Stimulated activated naive CD8-positive, alpha-beta T cell treated with anti-CD3 and anti-CD28 coated beads, Interleukin-15, amount 100 ng/mL, for 72 hours (primary cell): ENCODE data around the gene DTNA.
A peak's percentile ranks its signal among the peaks of the same experiment; 100 is the strongest.

Source experiments
- ATAC-seq: fragments of 150-1000 bp; cut with Tn5 transposase; 2 replicates; pipeline ENCODE4 v1.10.0; 2021; ENCODE audit warnings: mild to moderate bottlenecking, moderate library complexity
- DNase-seq, 2 donors: peaks; one replicate each; pipeline ENCODE4 v3.0.0; 2021 to 2022
- H3K27ac Mint-ChIP-seq, 2 donors: one replicate each; pipeline ENCODE4 v1.8.0; 2022; ENCODE audit warnings: mild to moderate bottlenecking in 2 of 2, mixed read lengths in 2 of 2, moderate library complexity in 2 of 2
- H3K27me3 Mint-ChIP-seq: one replicate; pipeline ENCODE4 v1.8.0; 2022; ENCODE audit warnings: mixed read lengths
- H3K4me1 Mint-ChIP-seq: one replicate; pipeline ENCODE4 v1.8.0; 2022; ENCODE audit warnings: mild to moderate bottlenecking, mixed read lengths
- H3K4me3 Mint-ChIP-seq, 2 donors: one replicate each; pipeline ENCODE4 v1.8.0; 2022; ENCODE audit warnings: mild to moderate bottlenecking in 2 of 2, mixed read lengths in 2 of 2, moderate library complexity in 1 of 2
- H3K9me3 Mint-ChIP-seq, 2 donors: one replicate each; pipeline ENCODE4 v1.8.0; 2022; ENCODE audit warnings: mixed read lengths in 2 of 2

DTNA gene

GRCh38 chr18:34740724-34741123 is 30.6 kb downstream of the DTNA start:
- no peaks in the 10 kb centered on the region for H3K9me3 Mint-ChIP-seq
- H3K27me3 Mint-ChIP-seq, result no peaks in the 10 kb centered on the region
- no peaks in the 10 kb centered on the region for H3K4me1 Mint-ChIP-seq
- no peak overlapping the region for H3K27ac Mint-ChIP-seq
- no peak for DNase-seq
- no peak overlapping the region for H3K4me3 Mint-ChIP-seq
- ATAC-seq, result no peak

DNA sequence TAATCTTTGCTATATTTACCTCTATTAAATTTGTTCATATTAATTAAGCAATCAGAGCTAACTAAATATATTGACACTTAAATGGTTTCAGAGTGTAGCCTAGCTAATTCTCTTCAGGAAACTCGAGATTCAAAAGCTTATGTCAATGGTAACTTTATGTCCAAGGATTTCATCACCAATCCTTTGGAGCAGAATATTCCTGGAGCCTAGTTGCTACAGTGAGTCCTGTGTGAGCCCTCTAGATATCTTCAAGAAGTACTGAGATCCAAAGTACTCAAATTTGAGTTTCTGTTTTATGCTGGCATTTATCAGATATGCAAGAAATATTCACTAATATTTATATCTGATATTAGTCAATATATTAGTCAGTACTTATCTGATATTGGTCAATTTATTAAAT is 31.3 kb downstream of the DTNA start:
- H3K4me3 Mint-ChIP-seq, result no peak overlapping the region
- H3K9me3 Mint-ChIP-seq, result no peaks in the 10 kb centered on the region
- no peak for DNase-seq
- no peaks in the 10 kb centered on the region for H3K27me3 Mint-ChIP-seq
- ATAC-seq, result no peak
- H3K4me1 Mint-ChIP-seq, result no peaks in the 10 kb centered on the region
- no peak overlapping the region for H3K27ac Mint-ChIP-seq

- H3K27ac Mint-ChIP-seq, result no peak overlapping the region
- DNase-seq, result no peak
- no peaks in the 10 kb centered on the region for H3K4me1 Mint-ChIP-seq
- no peaks in the 10 kb centered on the region for H3K27me3 Mint-ChIP-seq
- no peak overlapping the region for H3K4me3 Mint-ChIP-seq
- ATAC-seq, result no peak
- no peaks in the 10 kb centered on the region for H3K9me3 Mint-ChIP-seq
Observed at GRCh38 chr18:34742891-34743341, 32.8 kb downstream of the DTNA start.

DNA sequence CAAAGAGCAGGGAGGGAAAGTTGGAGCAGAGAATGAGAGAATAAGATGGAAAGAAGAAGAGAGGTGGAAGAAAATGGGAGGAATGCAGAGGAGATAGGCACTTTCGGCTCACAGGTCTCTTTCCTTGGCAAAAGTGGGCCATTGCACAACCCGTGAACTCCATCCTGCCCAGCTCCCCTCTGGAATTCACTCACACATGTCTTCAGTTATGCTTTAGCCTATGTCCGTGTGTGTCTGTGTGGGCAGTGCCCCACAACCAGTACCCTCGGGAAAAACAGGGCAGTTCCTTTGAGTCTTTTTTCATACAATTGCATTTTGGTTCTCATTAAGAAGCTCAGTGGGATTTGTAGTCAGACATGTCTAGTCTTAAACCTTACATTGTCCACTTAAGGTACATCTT is 34.5 kb downstream of the DTNA start:
- Mint-ChIP-seq H3K9me3 (no peaks in the 10 kb centered on the region), H3K4me3 (no peak overlapping the region), H3K4me1 (no peaks in the 10 kb centered on the region), H3K27me3 (no peaks in the 10 kb centered on the region), H3K27ac (no peak overlapping the region)
- ATAC-seq (no peak), DNase-seq (no peak)

DNA sequence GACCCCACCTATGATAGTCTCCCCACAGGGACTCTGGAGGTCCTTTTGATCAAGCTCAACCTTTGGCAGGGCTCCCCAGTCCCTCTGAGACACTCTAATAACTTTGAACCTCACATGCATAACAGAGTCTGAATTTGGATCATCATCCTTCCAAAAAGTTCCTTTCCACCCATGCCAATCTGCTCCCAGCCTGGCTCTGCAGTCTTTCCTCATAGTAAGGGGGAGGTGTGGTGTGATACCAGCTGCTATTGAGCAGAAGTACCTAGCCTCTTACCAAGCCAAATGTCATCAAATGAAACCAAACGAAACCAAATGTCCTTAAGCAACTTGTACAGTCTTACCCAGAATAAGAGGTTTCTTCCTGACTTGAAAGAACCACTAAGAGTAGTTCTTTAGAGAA is 36.5 kb downstream of the DTNA start:
- Mint-ChIP-seq H3K27ac (no peak overlapping the region), H3K4me1 (no peaks in the 10 kb centered on the region), H3K9me3 (no peaks in the 10 kb centered on the region)

DNA sequence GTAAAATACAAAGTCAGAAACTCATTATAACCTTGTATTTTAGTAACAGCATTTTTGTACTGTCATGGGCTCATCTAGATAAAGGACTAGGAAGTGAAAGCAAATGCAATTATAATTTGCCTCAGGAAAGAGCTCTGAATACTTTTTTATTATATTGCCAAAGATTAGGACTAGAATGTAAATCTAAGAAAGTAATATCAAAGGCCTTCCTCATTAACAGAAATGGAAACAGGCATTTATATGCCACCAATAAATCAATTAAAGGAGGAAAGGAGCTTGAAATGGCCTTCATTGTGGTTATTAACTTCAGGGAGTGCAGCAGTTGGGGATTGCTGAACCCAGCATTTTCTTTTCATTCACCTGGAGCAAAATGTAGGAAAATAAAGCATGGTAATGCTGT is 39.6 kb downstream of the DTNA start:
- H3K4me3 Mint-ChIP-seq, result no peak overlapping the region
- DNase-seq (no peak), ATAC-seq (no peak)
- H3K27ac Mint-ChIP-seq, result no peak overlapping the region
- H3K4me1 Mint-ChIP-seq, result no peaks in the 10 kb centered on the region
- H3K27me3 Mint-ChIP-seq, result peaks cover 19% of the 10 kb centered on the region
- H3K9me3 Mint-ChIP-seq, result no peaks in the 10 kb centered on the region

More for the DNA sequence above, 36.5 kb downstream of the DTNA start:
- H3K27me3 Mint-ChIP-seq, result peaks cover 7% of the 10 kb centered on the region
- no peak for DNase-seq
- no peak overlapping the region for H3K4me3 Mint-ChIP-seq
- ATAC-seq, result no peak

DNA sequence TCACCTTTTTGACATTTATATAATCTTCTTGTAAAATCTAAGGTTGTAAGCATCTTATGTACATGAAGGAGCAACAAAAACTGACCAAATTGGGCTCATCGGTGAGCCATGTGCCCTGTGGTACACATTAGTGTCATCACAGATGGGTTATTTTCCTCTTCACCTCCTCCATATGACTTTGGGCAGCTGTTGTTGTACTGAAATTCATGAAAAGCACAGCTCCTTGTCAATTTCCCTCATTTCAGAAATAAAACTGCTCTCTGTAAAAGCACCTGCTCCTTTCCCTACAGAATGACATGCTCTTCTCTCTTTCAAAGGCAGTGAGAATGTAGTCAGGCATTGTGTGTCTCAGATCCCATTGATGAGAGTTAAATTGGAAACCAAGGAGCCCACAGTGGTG is 42.0 kb downstream of the DTNA start:
- peaks cover 22% of the 10 kb centered on the region for H3K27me3 Mint-ChIP-seq
- no peaks in the 10 kb centered on the region for H3K4me1 Mint-ChIP-seq
- DNase-seq, result no peak
- H3K9me3 Mint-ChIP-seq, result no peaks in the 10 kb centered on the region
- no peak overlapping the region for H3K27ac Mint-ChIP-seq
- no peak for ATAC-seq
- H3K4me3 Mint-ChIP-seq, result no peak overlapping the region

- H3K27me3 Mint-ChIP-seq, result peaks cover 29% of the 10 kb centered on the region
- no peak overlapping the region for H3K27ac Mint-ChIP-seq
- no peaks in the 10 kb centered on the region for H3K9me3 Mint-ChIP-seq
- H3K4me3 Mint-ChIP-seq, result no peak overlapping the region
- H3K4me1 Mint-ChIP-seq, result no peaks in the 10 kb centered on the region
- DNase-seq (no peak), ATAC-seq (no peak)
Observed at GRCh38 chr18:34754300-34754699, 44.2 kb downstream of the DTNA start.

- Mint-ChIP-seq H3K4me1 (no peaks in the 10 kb centered on the region), H3K27ac (no peak overlapping the region), H3K27me3 (peaks cover 37% of the 10 kb centered on the region), H3K4me3 (no peak overlapping the region), H3K9me3 (no peaks in the 10 kb centered on the region)
- DNase-seq, result no peak
- no peak for ATAC-seq
Observed at GRCh38 chr18:34757666-34758065, 47.6 kb downstream of the DTNA start.

- H3K4me1 Mint-ChIP-seq, result no peaks in the 10 kb centered on the region
- ATAC-seq (no peak), DNase-seq (no peak)
- peaks cover 37% of the 10 kb centered on the region for H3K27me3 Mint-ChIP-seq
- no peak overlapping the region for H3K27ac Mint-ChIP-seq
- H3K9me3 Mint-ChIP-seq, result no peaks in the 10 kb centered on the region
- H3K4me3 Mint-ChIP-seq, result no peak overlapping the region
Observed at GRCh38 chr18:34758378-34758948, 48.4 kb downstream of the DTNA start.

DNA sequence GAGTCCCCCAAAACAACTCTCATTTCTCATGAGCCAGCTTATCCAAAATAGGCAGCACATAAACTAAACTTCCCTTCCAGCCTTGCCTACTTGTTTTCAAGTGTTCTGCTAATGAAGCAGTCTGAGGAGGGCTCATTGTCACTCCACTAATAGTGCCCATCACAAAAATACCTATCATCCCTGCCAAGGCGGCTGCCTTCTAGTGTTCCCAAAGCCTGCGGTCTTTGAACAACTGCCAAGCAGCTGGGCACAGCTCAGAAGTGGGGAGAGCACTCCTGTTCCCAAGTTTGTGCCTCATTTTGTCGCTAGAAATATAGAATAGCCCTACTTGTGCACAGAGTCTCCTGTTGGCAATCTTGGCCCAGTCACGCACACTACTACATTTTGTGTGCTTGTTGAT is 50.3 kb downstream of the DTNA start:
- H3K9me3 Mint-ChIP-seq, result no peaks in the 10 kb centered on the region
- no peaks in the 10 kb centered on the region for H3K4me1 Mint-ChIP-seq
- no peak for ATAC-seq
- no peak for DNase-seq
- H3K4me3 Mint-ChIP-seq, result no peak overlapping the region
- H3K27ac Mint-ChIP-seq, result no peak overlapping the region
- peaks cover 31% of the 10 kb centered on the region for H3K27me3 Mint-ChIP-seq

GRCh38 chr18:34764451-34764850 is 54.4 kb downstream of the DTNA start:
- H3K4me3 Mint-ChIP-seq, result no peak overlapping the region
- peaks cover 0 to 4% of the 10 kb centered on the region in 2 donors for H3K9me3 Mint-ChIP-seq
- no peak overlapping the region for H3K27ac Mint-ChIP-seq
- no peaks in the 10 kb centered on the region for H3K4me1 Mint-ChIP-seq
- peaks cover 36% of the 10 kb centered on the region for H3K27me3 Mint-ChIP-seq
- DNase-seq, result no peak
- ATAC-seq, result no peak

DNA sequence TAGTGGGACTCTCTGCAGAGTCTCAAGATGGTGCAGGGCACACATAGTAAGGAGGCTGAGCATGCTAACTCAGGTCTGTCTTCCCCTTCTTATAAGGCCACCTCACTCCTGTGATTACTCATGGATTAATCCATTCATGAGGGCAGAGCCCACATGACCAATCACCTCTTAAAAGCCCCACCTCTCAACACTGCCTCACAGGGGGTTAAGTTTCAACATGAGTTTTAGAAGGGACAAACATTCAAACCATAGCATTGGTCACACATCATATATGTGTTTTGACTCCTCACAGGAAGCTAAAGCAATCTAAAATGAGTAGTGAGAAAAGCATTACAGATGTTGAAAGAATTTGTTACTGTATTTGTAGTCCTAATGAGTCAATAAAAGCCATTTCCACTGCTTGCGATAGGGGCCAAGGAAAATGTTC is 57.5 kb downstream of the DTNA start:
- H3K9me3 Mint-ChIP-seq, result peaks cover 0 to 4% of the 10 kb centered on the region in 2 donors
- ATAC-seq (peak; percentile 60), DNase-seq (no peak)
- no peak overlapping the region for H3K27ac Mint-ChIP-seq
- H3K4me1 Mint-ChIP-seq, result no peaks in the 10 kb centered on the region
- H3K4me3 Mint-ChIP-seq, result no peak overlapping the region
- peaks cover 35% of the 10 kb centered on the region for H3K27me3 Mint-ChIP-seq

DNA sequence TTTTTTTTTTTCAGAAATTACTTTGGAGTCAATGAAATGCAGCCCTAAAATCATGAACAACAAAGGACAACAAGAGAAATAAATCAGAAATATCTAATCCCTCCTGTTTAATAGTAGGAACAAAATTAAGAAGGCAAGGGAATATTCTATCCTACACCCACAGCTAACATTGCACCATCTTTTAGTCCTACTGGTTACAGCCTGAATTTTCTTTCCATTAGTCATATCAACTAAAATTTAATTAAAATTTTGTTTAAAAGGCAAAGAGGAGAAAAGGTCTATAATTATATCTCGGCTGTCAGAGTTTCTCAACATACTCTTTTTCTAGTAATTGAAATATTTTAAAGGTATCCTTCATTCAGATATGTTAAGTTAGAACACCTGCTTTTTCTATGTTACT is 61.9 kb downstream of the DTNA start:
- H3K9me3 Mint-ChIP-seq, result peaks cover 0 to 4% of the 10 kb centered on the region in 2 donors
- peaks cover 47% of the 10 kb centered on the region for H3K27me3 Mint-ChIP-seq
- H3K4me3 Mint-ChIP-seq, result no peak overlapping the region
- ATAC-seq, result no peak
- no peak for DNase-seq
- peaks cover 5% of the 10 kb centered on the region for H3K4me1 Mint-ChIP-seq
- no peak overlapping the region for H3K27ac Mint-ChIP-seq

- Mint-ChIP-seq H3K9me3 (peaks cover 0 to 4% of the 10 kb centered on the region in 2 donors), H3K27me3 (peaks cover 42% of the 10 kb centered on the region), H3K4me1 (peaks cover 5% of the 10 kb centered on the region), H3K27ac (no peak overlapping the region), H3K4me3 (no peak overlapping the region)
- ATAC-seq (no peak), DNase-seq (no peak)
Observed at GRCh38 chr18:34772887-34773286, 62.8 kb downstream of the DTNA start.

GRCh38 chr18:34773378-34773777 is 63.3 kb downstream of the DTNA start:
- no peak for ATAC-seq
- Mint-ChIP-seq H3K9me3 (peaks cover 0 to 4% of the 10 kb centered on the region in 2 donors), H3K27me3 (peaks cover 38% of the 10 kb centered on the region), H3K27ac (no peak overlapping the region), H3K4me1 (peaks cover 5% of the 10 kb centered on the region), H3K4me3 (no peak overlapping the region)
- no peak for DNase-seq
